GM23338 (cell line): Measurements from ENCODE around the gene PHTF2.

Source experiments
- CTCF ChIP-seq, 2 experiments: fragments of 200-600 bp in 1 of 2; sonication (generic) in 1 of 2; conservative IDR thresholded peaks; 2 replicates each; pipeline versions ENCODE4 v1.5.1 to v1.6.1; 2016 to 2017; ENCODE audit warnings: antibody characterized with exemption in 2 of 2, low read depth in 2 of 2, mild to moderate bottlenecking in 2 of 2, moderate library complexity in 1 of 2
- ETS1 ChIP-seq: IDR thresholded peaks from 2 replicates; pipeline ENCODE4 v1.6.1; 2016; ENCODE audit warnings: antibody characterized with exemption
- EZH2 ChIP-seq: fragments of 200-600 bp; sonication (generic); IDR thresholded peaks from one replicate; pipeline ENCODE4 v1.8.0; 2017; ENCODE audit warnings: antibody characterized with exemption, mild to moderate bottlenecking, low read depth; ENCODE audit not compliant: unreplicated experiment
- EZH2phosphoT487 ChIP-seq: fragments of 200-600 bp; sonication (generic); IDR thresholded peaks from one replicate; pipeline ENCODE4 v1.8.1; 2018; ENCODE audit warnings: antibody characterized with exemption; ENCODE audit not compliant: unreplicated experiment
- REST ChIP-seq: IDR thresholded peaks from one replicate; pipeline ENCODE4 v1.6.1; 2018; ENCODE audit warnings: antibody characterized with exemption; ENCODE audit not compliant: unreplicated experiment

GRCh38 chr7:77831953-77832352 lies 33.4 kb downstream of the PHTF2 start:
- no peak for TF ChIP-seq EZH2phosphoT487
- TF ChIP-seq CTCF (conservative IDR thresholded peaks at IDR 0.05; ENCODE audit: low read depth in 2 of 2) = no peak
- no peak for TF ChIP-seq REST
- TF ChIP-seq EZH2 = no peak
- no peak for TF ChIP-seq ETS1
